IPS-15b (cell line): ENCODE results near the gene DNM2.

Experiments
- H3K27me3 ChIP-seq: one replicate; pipeline ENCODE4 v1.6.1; 2013; ENCODE audit warnings: low read length; ENCODE audit not compliant: control insufficient read depth, insufficient read depth
- H3K36me3 ChIP-seq: one replicate; pipeline ENCODE4 v1.6.1; 2013; ENCODE audit warnings: low read length; ENCODE audit not compliant: control insufficient read depth, insufficient read depth
- H3K4me1 ChIP-seq: one replicate; pipeline ENCODE4 v1.6.1; 2013; ENCODE audit warnings: mild to moderate bottlenecking, low read length; ENCODE audit not compliant: control insufficient read depth, insufficient read depth
- H3K4me3 ChIP-seq: one replicate; pipeline ENCODE4 v1.5.1; 2013; ENCODE audit warnings: low read depth, low read length
- H3K9ac ChIP-seq: one replicate; pipeline ENCODE4 v1.6.1; 2013; ENCODE audit warnings: low read depth, mild to moderate bottlenecking, low read length
- H3K9me3 ChIP-seq: one replicate; pipeline ENCODE4 v1.6.1; 2013; ENCODE audit warnings: mild to moderate bottlenecking, low read length; ENCODE audit not compliant: control insufficient read depth, insufficient read depth

DNM2 gene

DNA sequence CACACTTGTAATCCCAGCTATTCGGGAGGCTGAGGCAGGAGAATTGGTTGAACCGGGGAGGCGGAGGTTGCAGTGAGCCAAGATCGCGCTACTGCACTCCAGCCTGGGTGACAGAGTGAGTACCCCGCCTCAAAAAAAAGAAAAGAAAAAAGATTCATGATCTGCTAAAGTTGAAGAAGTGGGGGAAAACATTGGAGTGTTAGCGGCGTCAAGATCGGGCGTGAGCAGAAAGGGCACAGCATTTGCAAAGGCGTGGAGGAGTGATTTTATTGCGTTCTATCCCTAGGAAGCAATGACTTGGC is 874 bp upstream of the DNM2 start:
- no peaks in the 10 kb centered on the region for H3K9me3 ChIP-seq
- H3K36me3 ChIP-seq = peaks cover 12% of the 10 kb centered on the region
- peak overlapping the region; percentile 39 for H3K4me3 ChIP-seq
- no peak overlapping the region for H3K9ac ChIP-seq
- H3K27me3 ChIP-seq = no peaks in the 10 kb centered on the region
- H3K4me1 ChIP-seq = peaks cover 8% of the 10 kb centered on the region

DNA sequence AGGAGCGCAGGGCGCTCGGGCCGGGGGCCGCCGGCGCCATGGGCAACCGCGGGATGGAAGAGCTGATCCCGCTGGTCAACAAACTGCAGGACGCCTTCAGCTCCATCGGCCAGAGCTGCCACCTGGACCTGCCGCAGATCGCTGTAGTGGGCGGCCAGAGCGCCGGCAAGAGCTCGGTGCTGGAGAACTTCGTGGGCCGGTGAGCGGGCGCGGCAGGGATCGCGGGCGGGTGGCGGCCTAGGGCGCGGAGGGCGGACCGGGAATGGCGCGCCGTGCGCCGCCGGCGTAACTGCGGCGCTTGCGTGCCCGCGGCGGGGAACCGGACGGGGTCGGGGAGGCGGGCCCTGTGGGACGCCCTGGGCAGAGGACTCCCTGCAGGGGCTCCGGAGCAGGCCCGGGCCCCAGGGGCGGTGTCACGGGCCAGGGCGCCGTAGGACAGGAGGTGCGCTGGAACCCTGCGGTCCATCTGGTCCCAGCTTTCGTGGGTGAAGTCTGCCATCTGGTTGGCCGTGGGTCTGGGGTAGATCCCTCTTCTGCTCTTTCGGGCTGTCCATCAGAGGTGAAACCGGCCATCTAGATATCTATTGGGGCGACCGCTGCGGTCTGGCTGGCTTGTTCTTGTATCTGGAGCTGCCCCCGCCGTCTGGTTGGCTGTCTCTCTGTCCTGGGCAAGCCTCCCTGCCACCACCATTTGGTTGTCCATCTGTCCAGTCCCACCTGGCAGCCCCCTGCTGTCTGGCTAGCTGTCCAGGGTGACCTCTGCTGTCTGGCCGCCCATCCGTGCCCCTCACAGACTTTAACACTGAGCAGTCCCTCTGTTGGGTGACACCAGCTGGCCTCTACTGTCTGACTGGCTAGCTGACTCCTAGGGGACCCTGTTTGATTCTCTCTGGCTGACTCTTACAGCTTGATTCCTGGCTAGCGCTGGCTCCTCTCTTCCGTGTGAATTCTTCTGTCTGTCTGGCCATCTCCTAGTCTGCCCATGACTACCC is 622 bp downstream of the DNM2 start:
- H3K9me3 ChIP-seq = no peaks in the 10 kb centered on the region
- no peaks in the 10 kb centered on the region for H3K27me3 ChIP-seq
- peak overlapping the region; percentile 91 for H3K9ac ChIP-seq
- H3K4me1 ChIP-seq = peaks cover 5% of the 10 kb centered on the region
- peaks cover 7% of the 10 kb centered on the region for H3K36me3 ChIP-seq
- peak overlapping the region; percentile 88 for H3K4me3 ChIP-seq

DNA sequence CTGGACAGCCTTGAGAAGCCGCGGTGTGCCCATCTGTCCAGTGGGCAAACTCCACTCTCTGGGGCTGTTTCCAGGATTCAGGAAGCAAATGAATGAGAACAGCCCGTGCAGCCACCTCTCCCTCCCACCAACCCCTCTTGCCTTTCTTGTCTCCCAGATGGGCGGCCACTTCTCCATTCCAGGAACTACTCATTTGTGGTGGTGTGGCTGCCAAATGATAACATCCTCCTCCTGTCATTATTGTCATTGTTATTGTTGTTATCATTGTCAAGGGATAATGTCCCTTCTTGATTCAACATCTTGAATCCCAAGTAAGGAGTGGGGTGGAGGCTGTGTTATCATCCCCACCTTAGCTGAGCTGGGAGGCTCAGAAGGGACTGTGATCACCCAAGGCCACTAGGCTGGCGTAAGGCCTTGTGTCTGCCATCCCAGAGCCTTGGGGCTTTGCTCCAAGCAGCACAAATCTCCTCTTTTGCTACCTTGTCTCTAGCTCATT is 1.6 kb downstream of the DNM2 start:
- no peak overlapping the region for H3K9ac ChIP-seq
- no peaks in the 10 kb centered on the region for H3K27me3 ChIP-seq
- H3K4me3 ChIP-seq = peak overlapping the region; percentile 88
- peaks cover 5% of the 10 kb centered on the region for H3K36me3 ChIP-seq
- no peaks in the 10 kb centered on the region for H3K9me3 ChIP-seq
- H3K4me1 ChIP-seq = peaks cover 5% of the 10 kb centered on the region

DNA sequence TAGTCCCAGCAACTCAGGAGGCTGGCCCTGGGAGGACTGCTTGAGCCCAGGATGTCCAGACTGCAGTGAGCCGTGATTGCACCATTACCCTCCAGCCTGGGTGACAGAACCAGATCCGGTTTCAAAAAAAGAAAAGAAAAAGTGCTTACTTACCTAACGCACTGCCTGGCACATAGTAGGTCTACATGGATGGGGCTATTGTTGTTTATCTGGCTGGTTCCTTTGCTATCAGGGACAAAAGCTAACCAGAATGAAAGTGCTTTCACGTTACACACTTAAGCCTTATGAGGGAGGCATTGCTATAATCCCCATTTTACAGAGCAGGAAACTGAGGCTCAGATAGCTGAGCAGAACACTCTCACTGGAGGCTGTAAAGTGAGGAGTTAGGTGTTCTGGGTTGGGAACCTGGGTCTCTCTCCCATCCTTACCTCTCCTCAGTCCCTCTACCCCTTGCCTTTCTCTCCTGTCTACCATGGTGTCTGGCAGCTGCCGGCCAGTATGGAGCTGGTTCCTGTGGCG is 2.8 kb downstream of the DNM2 start:
- peaks cover 5% of the 10 kb centered on the region for H3K4me1 ChIP-seq
- H3K27me3 ChIP-seq = no peaks in the 10 kb centered on the region
- H3K9me3 ChIP-seq = no peaks in the 10 kb centered on the region
- H3K36me3 ChIP-seq = peaks cover 4% of the 10 kb centered on the region
- no peak overlapping the region for H3K9ac ChIP-seq
- H3K4me3 ChIP-seq = no peak overlapping the region

DNA sequence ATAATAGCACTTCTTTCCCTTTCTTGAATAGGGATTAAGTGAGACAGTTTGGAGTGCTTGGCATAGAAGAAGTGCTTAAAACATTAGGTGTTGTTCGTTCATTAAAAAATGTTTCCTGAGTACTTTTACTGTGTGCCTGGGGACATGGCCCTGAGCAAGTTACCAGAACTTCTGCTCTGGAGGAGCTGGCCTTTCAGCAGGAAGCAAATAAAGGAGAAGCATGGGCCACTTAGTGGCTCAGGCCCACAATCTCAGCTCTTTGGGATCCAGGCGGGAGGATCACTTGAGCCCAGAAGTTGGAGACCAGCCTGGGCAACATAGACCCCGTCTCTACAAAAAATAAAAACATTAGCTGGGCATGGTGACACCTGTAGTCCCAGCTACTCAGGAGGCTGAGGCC is 5.7 kb downstream of the DNM2 start:
- peaks cover 2% of the 10 kb centered on the region for H3K36me3 ChIP-seq
- no peaks in the 10 kb centered on the region for H3K9me3 ChIP-seq
- no peaks in the 10 kb centered on the region for H3K27me3 ChIP-seq
- H3K9ac ChIP-seq = no peak overlapping the region
- no peak overlapping the region for H3K4me3 ChIP-seq
- H3K4me1 ChIP-seq = peaks cover 5% of the 10 kb centered on the region

DNA sequence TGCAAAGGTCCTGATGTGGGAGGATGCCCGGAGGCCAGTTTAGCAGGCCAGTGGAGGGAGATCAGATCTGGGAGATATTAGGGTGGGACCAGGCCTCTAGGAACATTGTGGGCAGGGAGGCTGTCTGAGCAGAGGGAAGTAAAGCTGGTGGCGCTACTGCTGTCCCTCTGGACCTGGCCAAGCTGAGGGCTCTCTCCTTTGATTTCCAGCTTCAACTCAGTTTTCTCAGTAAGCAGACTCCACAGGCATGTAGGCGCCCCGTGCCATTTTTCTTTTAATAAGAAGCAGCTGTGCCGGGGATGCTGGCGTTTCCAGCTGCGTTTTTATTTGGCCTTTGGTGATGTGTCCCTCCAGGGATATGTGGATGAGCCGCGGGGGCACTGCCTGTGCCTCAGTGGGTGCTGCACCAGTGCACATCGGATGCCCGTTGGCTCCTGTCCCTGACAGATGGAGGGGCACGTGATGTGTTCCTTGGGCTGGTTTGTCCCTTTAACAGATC is 6.7 kb downstream of the DNM2 start:
- Histone ChIP-seq H3K9me3 (no peaks in the 10 kb centered on the region), H3K4me1 (no peaks in the 10 kb centered on the region), H3K27me3 (no peaks in the 10 kb centered on the region), H3K9ac (no peak overlapping the region), H3K4me3 (no peak overlapping the region), H3K36me3 (peaks cover 2% of the 10 kb centered on the region)

DNA sequence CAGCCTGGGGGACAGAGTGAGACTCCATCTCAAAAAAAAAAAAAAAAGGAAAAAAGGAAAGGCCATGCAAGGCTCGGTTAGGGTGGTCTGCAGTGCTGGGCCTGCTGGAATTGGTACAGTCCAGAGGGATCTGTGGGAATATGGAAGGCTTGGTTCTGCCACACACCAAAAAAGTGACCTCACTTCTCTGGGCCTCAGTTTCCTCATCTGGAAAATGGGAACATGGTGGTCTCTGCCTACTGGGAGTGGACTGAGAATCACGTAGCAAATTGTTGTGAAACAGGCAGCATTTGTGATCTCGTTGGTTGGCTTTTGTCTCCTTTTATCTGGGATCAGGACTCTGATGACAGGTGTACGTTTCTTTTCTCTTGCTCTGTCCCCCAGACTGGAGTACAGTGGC is 7.5 kb downstream of the DNM2 start:
- Histone ChIP-seq H3K9me3 (no peaks in the 10 kb centered on the region), H3K4me1 (no peaks in the 10 kb centered on the region), H3K27me3 (no peaks in the 10 kb centered on the region), H3K4me3 (no peak overlapping the region), H3K36me3 (peaks cover 2% of the 10 kb centered on the region), H3K9ac (no peak overlapping the region)

DNA sequence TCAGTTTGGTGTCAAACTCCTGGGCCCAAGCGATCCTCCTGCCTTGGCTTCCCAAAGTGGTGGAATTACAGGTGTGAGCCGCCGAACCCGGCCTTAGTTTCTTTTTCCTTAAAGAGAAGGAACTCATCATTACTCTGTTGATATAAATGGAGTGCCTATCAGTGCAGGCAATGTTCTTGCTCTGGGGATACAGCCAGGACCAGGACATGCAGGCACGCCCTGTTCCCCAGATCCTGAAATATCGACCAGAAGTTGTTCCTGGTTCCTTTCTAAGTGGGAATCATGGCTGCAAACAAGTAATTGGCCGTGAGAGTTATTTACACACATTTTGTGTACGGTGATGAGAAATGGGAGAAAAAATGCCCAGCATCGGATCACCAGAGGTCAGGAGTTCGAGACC is 8.4 kb downstream of the DNM2 start:
- Histone ChIP-seq H3K9me3 (no peaks in the 10 kb centered on the region), H3K36me3 (peaks cover 2% of the 10 kb centered on the region), H3K4me3 (no peak overlapping the region), H3K27me3 (no peaks in the 10 kb centered on the region), H3K4me1 (no peaks in the 10 kb centered on the region), H3K9ac (no peak overlapping the region)

DNA sequence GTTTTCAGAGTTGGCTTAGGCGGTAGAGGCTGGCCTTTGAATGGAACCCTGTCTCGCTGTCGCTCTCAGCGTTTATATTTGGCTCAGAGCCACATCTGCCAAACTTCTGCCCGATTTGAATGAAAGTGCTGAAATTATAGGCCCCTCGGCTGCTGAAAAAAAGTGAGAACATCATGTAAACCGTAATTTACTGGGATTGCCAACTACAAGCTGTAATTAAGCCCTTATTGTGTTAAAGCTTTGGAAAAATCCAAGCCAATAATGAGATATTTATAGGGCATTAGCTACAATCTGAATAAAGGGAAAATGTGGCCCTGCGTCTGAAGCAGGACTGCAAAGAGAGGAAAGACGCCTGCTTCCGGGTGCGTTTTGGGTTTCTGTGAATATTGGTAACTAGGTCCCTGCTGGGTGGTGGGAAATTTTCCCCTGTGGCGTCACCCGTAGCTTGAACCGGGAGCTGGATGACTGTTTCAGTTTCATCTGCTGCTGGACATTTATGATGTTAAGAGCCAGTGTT is 9.9 kb downstream of the DNM2 start:
- H3K4me1 ChIP-seq = no peaks in the 10 kb centered on the region

DNA sequence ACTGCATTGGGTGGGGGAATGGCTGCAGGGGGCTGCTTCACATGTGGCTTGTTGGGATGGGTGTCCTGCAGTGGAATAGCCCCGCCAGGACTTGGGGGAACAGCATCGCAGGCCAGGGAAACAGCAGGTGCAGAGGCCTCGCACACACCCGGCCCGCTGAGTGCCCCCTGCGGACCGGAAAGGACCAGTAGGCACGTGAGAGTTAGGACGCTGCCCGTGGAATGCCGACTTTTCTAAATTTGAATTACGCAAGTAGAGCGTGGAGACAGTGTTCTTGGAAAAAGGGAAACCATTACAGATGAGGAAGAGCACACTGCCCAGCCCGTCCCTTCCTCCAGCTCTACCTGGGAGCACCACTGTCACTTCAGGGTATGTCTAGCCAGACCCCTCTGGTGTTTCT is 11.5 kb downstream of the DNM2 start:
- peaks cover 2% of the 10 kb centered on the region for H3K36me3 ChIP-seq
- H3K4me3 ChIP-seq = no peak overlapping the region
- H3K27me3 ChIP-seq = no peaks in the 10 kb centered on the region
- no peaks in the 10 kb centered on the region for H3K9me3 ChIP-seq
- H3K4me1 ChIP-seq = no peaks in the 10 kb centered on the region
- H3K9ac ChIP-seq = no peak overlapping the region

More for the DNA sequence above, 9.9 kb downstream of the DNM2 start:
- no peak overlapping the region for H3K9ac ChIP-seq
- no peaks in the 10 kb centered on the region for H3K9me3 ChIP-seq
- H3K27me3 ChIP-seq = no peaks in the 10 kb centered on the region
- H3K36me3 ChIP-seq = peaks cover 2% of the 10 kb centered on the region
- H3K4me3 ChIP-seq = no peak overlapping the region

DNA sequence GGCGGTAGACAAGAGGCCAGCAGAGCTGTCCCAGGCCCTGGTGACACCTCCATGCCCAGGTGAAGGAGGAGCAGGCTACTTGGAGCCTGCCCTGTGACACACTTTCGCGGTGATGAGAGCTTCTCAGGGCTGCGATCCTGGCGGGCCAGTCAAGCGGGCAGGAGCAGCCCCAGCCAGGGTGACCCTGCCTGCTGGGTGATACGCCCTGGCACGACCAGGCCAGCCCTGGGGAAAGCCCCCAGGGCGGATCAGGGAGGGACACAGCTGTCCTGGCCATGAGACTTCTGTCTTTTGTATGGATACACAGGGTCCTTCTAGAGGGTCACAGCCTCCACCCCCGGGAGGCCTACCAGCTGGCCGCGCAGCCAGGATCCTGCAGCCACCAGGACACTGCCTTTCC is 13.1 kb downstream of the DNM2 start:
- Histone ChIP-seq H3K36me3 (no peaks in the 10 kb centered on the region), H3K9ac (no peak overlapping the region), H3K27me3 (no peaks in the 10 kb centered on the region), H3K9me3 (no peaks in the 10 kb centered on the region), H3K4me1 (no peaks in the 10 kb centered on the region), H3K4me3 (no peak overlapping the region)

DNA sequence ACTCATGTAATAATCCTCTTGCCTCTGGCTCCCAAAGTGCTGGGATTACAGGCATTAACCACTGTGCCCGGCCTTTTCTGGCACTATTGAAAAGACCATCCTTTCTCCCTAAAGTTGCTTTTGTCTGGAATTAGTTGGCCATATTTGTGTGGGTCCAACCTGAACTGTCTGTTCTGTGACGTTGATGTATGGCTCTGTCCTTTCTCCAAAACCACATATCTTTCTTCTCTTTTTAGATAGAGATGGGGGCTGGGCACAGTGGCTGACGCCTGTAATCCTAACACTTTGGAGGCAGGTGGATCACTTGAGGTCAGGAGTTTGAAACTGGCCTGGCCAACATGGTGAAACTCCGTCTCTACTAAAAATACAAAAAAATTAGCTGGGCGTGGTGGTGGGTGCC is 17.9 kb downstream of the DNM2 start:
- no peaks in the 10 kb centered on the region for H3K4me1 ChIP-seq
- no peaks in the 10 kb centered on the region for H3K9me3 ChIP-seq
- no peaks in the 10 kb centered on the region for H3K27me3 ChIP-seq
- H3K36me3 ChIP-seq = peaks cover 2% of the 10 kb centered on the region
- H3K4me3 ChIP-seq = no peak overlapping the region
- no peak overlapping the region for H3K9ac ChIP-seq
